Skeletal muscle tissue (tissue), 4 donors: Measurements from ENCODE around the gene CDRT4. TPM values are rescaled to one million over a fixed set of nuclear protein-coding genes. Genes with fewer than 3 reads are reported as not detected.
"Not testable (repeated sequence)": the region's sequence is repeated elsewhere in the genome, so short reads cannot be mapped to it uniquely, and the experiment has no call there.

Experiments
- H3K27ac ChIP-seq: one replicate; pipeline ENCODE4 v1.7.0; 2013; ENCODE audit warnings: mild to moderate bottlenecking, low read depth, low read length, inconsistent platforms
- H3K27me3 ChIP-seq, 3 donors: one replicate each; pipeline ENCODE4 v1.7.0; 2013; ENCODE audit warnings: low read length in 3 of 3; ENCODE audit not compliant: control insufficient read depth in 3 of 3, insufficient read depth in 3 of 3
- H3K36me3 ChIP-seq, 3 donors: one replicate each; pipeline ENCODE4 v1.7.0; 2013; ENCODE audit warnings: low read length in 3 of 3; ENCODE audit not compliant: control insufficient read depth in 3 of 3, insufficient read depth in 3 of 3
- H3K4me1 ChIP-seq, 3 donors: one replicate each; pipeline ENCODE4 v1.7.0; 2013; ENCODE audit warnings: low read length in 3 of 3, mild to moderate bottlenecking in 3 of 3; ENCODE audit not compliant: control insufficient read depth in 3 of 3, insufficient read depth in 3 of 3
- H3K4me3 ChIP-seq, 3 donors: one replicate each; pipeline ENCODE4 v1.7.0; 2013; ENCODE audit warnings: low read length in 3 of 3
- H3K9ac ChIP-seq, 3 donors: one replicate each; pipeline ENCODE4 v1.7.0; 2013; ENCODE audit warnings: low read length in 3 of 3, mild to moderate bottlenecking in 3 of 3, moderate library complexity in 2 of 3, low read depth in 1 of 3
- H3K9me3 ChIP-seq, 3 donors: one replicate each; pipeline ENCODE4 v1.7.0; 2013; ENCODE audit warnings: low read length in 3 of 3; ENCODE audit not compliant: control insufficient read depth in 3 of 3
- total RNA-seq: library from RNA; depleted of rRNA; stranded (reverse); fragments of >200 nt; gene quantifications from one replicate; pipeline ENCODE4 v1.2.3, GENCODE V29; 2014
- donor health status: Osteomylitis.

CDRT4 gene
- total RNA-seq, 1 donor from 2014 or later: 1.6 TPM

DNA sequence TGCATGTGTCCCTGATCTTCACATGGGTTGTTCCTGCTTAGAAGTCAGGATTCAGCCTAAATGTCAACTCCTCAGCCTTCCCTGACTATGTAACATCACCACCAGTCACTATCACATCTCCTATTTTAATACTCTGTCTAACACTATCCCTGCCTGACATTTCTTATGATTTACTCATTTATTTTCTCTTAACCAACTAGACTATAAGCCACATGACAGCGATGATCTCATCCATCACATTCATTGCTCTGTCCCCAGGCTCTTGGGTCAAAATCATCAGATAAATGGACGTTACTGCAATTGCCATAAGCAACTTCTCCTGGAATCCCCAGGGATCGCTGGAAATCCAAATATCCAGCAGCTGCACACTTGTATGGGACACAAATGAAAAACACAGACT, 15.7 kb downstream of the CDRT4 start:
- Histone ChIP-seq H3K9ac (no peak overlapping the region), H3K9me3 (peaks cover 0 to 2% (median 0%) of the 10 kb centered on the region in 3 donors), H3K4me1 (peaks cover 26 to 34% (median 31%) of the 10 kb centered on the region in 3 donors), H3K27me3 (no peaks in the 10 kb centered on the region), H3K4me3 (no peak overlapping the region), H3K27ac (no peak overlapping the region), H3K36me3 (no peaks in the 10 kb centered on the region)

DNA sequence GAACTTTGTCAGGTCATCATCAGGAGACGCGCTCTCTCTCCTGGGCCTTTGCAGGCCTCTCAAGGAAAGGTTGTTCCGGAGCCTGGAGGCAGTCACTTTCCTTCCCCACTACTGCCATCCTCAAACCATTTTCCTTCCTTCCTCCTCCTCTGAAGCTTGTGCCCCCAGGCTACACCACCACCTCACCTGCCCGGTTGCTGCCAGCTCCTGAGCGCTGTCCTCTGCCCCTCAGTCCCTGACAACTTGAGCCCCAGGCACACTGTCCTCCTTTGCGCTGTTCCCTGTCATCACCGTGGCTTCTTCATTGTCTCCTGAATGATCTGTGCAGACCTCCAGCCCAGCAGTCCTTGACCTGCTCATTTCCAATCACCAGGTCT, 18.9 kb downstream of the CDRT4 start:
- peak overlapping the region; percentile 66 for H3K27ac ChIP-seq
- no peaks in the 10 kb centered on the region for H3K36me3 ChIP-seq
- peaks cover 11 to 18% (median 13%) of the 10 kb centered on the region in 3 donors for H3K4me1 ChIP-seq
- peak overlapping the region in 1 of 3 donors; percentile 26 for H3K9ac ChIP-seq
- H3K4me3 ChIP-seq: no peak overlapping the region
- H3K27me3 ChIP-seq: no peaks in the 10 kb centered on the region
- no peaks in the 10 kb centered on the region for H3K9me3 ChIP-seq

DNA sequence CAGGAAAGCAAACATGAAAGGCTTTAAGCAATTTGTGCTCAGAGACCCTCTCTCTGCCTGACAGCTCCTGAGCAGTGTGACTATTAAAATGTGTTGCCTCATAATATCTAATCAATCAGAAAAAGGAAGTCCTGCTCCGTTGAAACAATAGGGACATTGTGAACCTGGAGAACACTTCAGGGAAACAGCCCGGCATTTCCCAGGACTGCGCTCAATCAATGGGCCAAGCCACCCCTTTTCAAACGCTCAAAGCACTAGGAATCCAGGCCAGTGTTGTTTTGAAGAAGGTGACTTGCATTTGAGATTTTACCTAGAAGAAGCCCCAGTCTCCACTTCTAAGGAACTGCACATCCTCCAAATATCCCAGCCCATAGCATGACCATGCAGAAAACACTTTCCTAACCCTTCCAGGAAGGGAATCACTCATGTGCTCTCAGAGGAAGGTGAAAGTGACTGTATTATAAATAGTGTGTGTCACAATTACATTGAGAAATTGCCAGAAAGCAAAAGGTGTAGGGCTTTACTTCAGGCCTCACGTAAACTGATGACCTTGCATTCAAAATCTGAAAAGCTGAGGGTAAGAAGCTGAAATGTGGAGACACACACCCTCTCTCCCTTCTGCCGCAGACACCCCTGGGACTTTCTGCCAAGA, 19.4 kb downstream of the CDRT4 start:
- no peaks in the 10 kb centered on the region for H3K27me3 ChIP-seq
- peak overlapping the region; percentile 66 for H3K27ac ChIP-seq
- H3K9ac ChIP-seq: peak overlapping the region in 1 of 3 donors; percentile 26
- no peak overlapping the region for H3K4me3 ChIP-seq
- peaks cover 11 to 18% (median 12%) of the 10 kb centered on the region in 3 donors for H3K4me1 ChIP-seq
- H3K36me3 ChIP-seq: no peaks in the 10 kb centered on the region
- H3K9me3 ChIP-seq: no peaks in the 10 kb centered on the region

DNA sequence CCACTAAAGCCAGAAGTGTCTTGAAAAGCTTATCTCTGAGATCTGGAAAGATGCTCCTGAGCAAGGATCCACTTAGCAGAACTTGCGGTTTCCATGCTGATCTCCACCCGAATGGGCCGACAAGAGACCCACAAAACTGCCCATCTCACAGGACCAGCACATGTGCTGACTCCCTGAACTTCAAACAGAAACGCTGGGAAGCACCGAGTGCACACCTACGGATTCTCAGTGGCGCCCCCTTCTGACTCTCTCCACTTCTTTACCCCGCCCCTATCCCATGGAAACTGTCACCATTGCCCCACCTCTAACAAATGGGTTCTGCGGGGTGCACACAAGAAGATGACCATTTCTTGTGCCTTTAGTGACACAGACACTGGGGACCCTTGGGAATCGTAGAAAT, 21.4 kb downstream of the CDRT4 start:
- H3K9me3 ChIP-seq: no peaks in the 10 kb centered on the region
- H3K4me1 ChIP-seq: peaks cover 11 to 16% (median 12%) of the 10 kb centered on the region in 3 donors
- no peak overlapping the region for H3K4me3 ChIP-seq
- H3K27me3 ChIP-seq: no peaks in the 10 kb centered on the region
- H3K27ac ChIP-seq: no peak overlapping the region
- no peaks in the 10 kb centered on the region for H3K36me3 ChIP-seq
- no peak overlapping the region for H3K9ac ChIP-seq

DNA sequence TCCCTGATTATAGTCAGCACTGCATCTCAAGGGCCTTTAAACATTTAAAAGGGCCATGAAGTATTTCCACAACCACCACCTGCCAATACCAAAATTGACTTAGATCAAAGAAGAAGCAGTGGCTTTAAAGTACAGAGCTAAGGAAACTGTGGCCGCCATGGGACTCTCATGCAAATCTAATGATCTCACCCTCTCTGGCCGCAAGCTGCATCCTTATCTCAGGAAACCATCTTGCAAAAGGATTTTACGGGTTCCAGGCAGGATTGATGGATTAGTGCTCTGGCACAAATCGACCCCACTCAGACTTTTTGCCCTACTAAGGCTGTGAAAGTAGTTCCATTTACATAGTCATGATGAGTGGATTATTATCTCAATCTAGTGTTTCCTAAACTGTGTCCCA, 22.6 kb downstream of the CDRT4 start:
- no peaks in the 10 kb centered on the region for H3K9me3 ChIP-seq
- H3K36me3 ChIP-seq: no peaks in the 10 kb centered on the region
- no peak overlapping the region for H3K9ac ChIP-seq
- H3K4me3 ChIP-seq: no peak overlapping the region
- H3K4me1 ChIP-seq: peaks cover 11 to 16% (median 12%) of the 10 kb centered on the region in 3 donors
- H3K27me3 ChIP-seq: no peaks in the 10 kb centered on the region
- no peak overlapping the region for H3K27ac ChIP-seq

DNA sequence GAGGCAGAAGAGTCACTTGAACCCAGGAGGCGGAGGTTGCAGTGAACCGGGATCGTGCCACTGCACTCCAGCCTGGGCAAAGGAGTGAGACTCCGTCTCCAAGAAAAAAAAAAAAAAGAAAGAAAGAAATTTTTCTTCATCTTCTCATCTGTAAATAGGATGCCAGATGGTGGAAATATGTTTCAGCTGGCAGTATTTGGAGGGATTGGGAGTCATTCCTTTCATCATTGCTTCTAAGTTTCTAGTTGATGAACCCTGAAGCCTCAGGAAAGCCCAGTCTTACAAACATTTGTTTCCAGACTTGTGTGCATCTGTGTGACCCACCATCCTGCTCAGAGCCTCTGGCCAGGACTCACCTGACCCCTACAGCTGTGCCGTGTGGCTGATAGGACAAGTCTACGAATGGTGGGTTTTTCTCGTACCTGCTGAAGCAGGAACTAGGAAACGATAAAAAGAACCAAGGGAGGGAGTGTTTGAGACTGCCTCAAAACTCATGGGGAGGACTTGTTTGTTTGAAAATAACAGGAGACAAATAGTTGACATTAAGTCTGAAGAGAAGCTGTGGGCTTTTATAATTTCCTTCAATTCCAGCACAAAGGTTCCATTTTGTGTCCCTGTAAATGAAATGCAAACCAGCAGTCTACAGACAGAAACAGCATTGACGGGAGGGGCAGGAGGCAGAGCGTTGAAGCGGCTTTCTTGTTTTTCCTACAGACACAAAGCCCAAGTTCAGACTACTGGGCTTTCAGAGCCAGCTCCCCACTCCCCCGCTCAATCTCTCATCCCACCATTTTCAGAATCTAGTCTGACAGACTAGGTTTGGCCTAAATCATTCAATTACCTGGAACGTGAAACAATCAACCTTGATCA, 24.9 kb downstream of the CDRT4 start:
- no peak overlapping the region for H3K9ac ChIP-seq
- H3K27me3 ChIP-seq: no peaks in the 10 kb centered on the region
- H3K36me3 ChIP-seq: no peaks in the 10 kb centered on the region
- peaks cover 0 to 3% (median 0%) of the 10 kb centered on the region in 3 donors for H3K4me1 ChIP-seq
- H3K4me3 ChIP-seq: no peak overlapping the region
- no peaks in the 10 kb centered on the region for H3K9me3 ChIP-seq
- H3K27ac ChIP-seq: no peak overlapping the region

DNA sequence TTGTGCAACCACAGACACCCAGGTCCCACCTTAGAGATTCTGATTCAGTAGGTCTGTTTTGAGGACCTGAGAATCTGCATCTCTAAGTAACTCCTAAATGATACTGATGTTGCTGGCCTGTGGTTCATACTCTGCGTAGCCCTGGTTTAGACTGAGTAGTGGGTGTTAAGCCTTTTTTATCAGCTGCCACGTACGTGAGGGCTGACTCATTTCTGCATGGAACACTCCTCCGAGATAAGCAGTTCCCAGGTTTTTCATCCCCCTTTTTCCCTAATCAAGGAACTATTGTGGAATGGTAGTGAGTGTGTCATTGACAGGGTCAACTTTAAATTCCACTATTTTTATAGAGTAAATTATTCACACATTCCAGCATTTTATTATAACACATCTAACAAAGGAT, 26.1 kb downstream of the CDRT4 start:
- no peaks in the 10 kb centered on the region for H3K9me3 ChIP-seq
- no peaks in the 10 kb centered on the region for H3K36me3 ChIP-seq
- no peak overlapping the region for H3K27ac ChIP-seq
- peaks cover 4 to 9% (median 7%) of the 10 kb centered on the region in 3 donors for H3K4me1 ChIP-seq
- H3K4me3 ChIP-seq: no peak overlapping the region
- H3K27me3 ChIP-seq: no peaks in the 10 kb centered on the region
- H3K9ac ChIP-seq: no peak overlapping the region

DNA sequence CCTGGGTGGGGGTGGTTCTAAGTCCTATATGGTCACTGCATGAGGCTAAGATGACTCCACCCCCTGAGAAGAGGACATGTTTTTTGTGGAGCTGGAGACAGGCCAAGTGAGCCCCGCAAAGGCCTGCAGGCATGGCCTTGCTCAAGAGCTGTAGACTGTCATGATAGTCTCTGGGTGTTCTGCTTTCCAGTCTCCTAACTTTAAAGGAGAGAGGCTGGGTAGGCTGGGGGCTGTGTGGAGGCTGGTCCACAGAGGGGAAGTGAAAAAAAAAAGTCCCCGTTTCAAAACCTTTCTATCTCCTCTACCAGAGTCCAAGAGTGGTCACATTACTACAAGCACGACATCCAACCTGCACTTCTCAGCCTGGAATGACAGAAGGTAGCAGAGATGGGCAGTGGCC, 27.1 kb downstream of the CDRT4 start:
- Histone ChIP-seq H3K27me3 (no peaks in the 10 kb centered on the region), H3K9ac (no peak overlapping the region), H3K27ac (no peak overlapping the region), H3K36me3 (no peaks in the 10 kb centered on the region), H3K4me3 (no peak overlapping the region), H3K9me3 (no peaks in the 10 kb centered on the region), H3K4me1 (peaks cover 8 to 15% (median 12%) of the 10 kb centered on the region in 3 donors)

DNA sequence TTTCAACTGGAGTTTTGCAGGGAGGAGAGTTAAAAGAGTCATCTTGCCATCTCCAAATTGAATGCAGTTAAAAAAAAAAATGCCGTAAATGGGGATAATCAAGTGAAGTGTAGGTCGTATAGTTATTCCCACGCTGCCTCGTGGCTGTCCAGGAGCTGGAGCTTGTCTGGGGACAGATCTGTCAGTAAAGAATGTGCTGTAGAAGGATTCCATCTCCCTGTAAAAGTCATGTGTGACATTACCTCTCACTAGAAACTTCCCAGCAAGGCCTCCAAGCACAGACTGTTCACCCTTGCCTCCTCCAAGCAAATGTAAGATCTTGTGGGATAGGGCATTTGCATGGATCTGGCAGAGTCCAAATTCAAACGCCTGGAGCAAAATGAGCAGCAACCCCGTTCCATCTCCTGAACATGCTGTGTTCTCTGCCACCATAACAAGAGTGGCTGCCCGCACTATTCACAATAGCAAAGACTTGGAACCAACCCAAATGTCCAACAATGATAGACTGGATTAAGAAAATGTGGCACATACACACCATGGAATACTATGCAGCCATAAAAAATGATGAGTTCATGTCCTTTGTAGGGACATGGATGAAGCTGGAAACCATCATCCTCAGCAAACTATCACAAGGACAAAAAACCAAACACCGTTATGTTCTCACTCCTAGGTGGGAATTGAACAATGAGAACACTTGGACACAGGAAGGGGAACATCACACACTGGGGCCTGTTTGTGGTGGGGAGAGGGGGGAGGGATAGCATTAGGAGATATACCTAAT, 28.0 kb downstream of the CDRT4 start:
- not testable (repeated sequence) for H3K27me3 ChIP-seq, H3K9ac ChIP-seq, H3K9me3 ChIP-seq, H3K4me3 ChIP-seq, H3K27ac ChIP-seq, H3K36me3 ChIP-seq
- peaks cover 14 to 24% (median 20%) of the 10 kb centered on the region in 3 donors for H3K4me1 ChIP-seq
